Hepatocyte (in vitro differentiated cells): ENCODE results near the gene RUSC1. TPM values are rescaled to one million over a fixed set of nuclear protein-coding genes. Genes with fewer than 3 reads are reported as not detected.

Experiments
- DNase-seq: peaks from one replicate; pipeline ENCODE4 v3.0.0-alpha.2; 2016; ENCODE audit warnings: low spot score
- H2AFZ ChIP-seq: fragments of 200-600 bp; sonication (generic); 2 replicates; pipeline ENCODE4 v1.6.0; 2016; ENCODE audit warnings: antibody characterized with exemption, mild to moderate bottlenecking
- H3K27ac ChIP-seq: fragments of 200-600 bp; sonication (generic); 2 replicates; pipeline ENCODE4 v1.5.1; 2016; ENCODE audit warnings: mild to moderate bottlenecking
- H3K27me3 ChIP-seq: fragments of 200-600 bp; sonication (generic); 2 replicates; pipeline ENCODE4 v1.6.1; 2016
- H3K36me3 ChIP-seq: fragments of 200-600 bp; sonication (generic); replicated peaks from 2 replicates; pipeline ENCODE4 v1.5.1; 2016; ENCODE audit warnings: low read depth; ENCODE audit not compliant: insufficient read depth
- H3K4me1 ChIP-seq: fragments of 200-600 bp; sonication (generic); 2 replicates; pipeline ENCODE4 v1.5.1; 2016; ENCODE audit warnings: mild to moderate bottlenecking, moderate library complexity; ENCODE audit not compliant: insufficient read depth
- H3K4me2 ChIP-seq: fragments of 200-600 bp; sonication (generic); 2 replicates; pipeline ENCODE4 v1.6.0; 2016
- H3K4me3 ChIP-seq: fragments of 200-600 bp; sonication (generic); 2 replicates; pipeline ENCODE4 v1.5.1; 2016; ENCODE audit warnings: mild to moderate bottlenecking
- H3K79me2 ChIP-seq: fragments of 200-600 bp; sonication (generic); 2 replicates; pipeline ENCODE4 v1.6.0; 2017; ENCODE audit warnings: mild to moderate bottlenecking
- H3K9me2 ChIP-seq: fragments of 200-600 bp; sonication (generic); replicated peaks from 2 replicates; pipeline ENCODE4 v1.6.0; 2017; ENCODE audit warnings: mild to moderate bottlenecking; ENCODE audit not compliant: insufficient read depth
- H3K9me3 ChIP-seq: fragments of 200-600 bp; sonication (generic); 2 replicates; pipeline ENCODE4 v1.5.1; 2016; ENCODE audit warnings: low read depth, mild to moderate bottlenecking
- H4K20me1 ChIP-seq: fragments of 200-600 bp; sonication (generic); 2 replicates; pipeline ENCODE4 v1.6.0; 2016; ENCODE audit warnings: mild to moderate bottlenecking; ENCODE audit not compliant: insufficient read depth, poor library complexity, severe bottlenecking
- CTCF ChIP-seq: fragments of 200-600 bp; sonication (generic); IDR thresholded peaks from 2 replicates; pipeline ENCODE4 v1.5.1; 2016; ENCODE audit warnings: antibody characterized with exemption, mild to moderate bottlenecking; ENCODE audit not compliant: poor library complexity
- EZH2 ChIP-seq: fragments of 200-600 bp; sonication (generic); IDR thresholded peaks from 2 replicates; pipeline ENCODE4 v1.6.1; 2016; ENCODE audit warnings: antibody characterized with exemption, mild to moderate bottlenecking, borderline replicate concordance
- EZH2phosphoT487 ChIP-seq: fragments of 200-600 bp; sonication (generic); IDR thresholded peaks from one replicate; pipeline ENCODE4 v1.6.1; 2018; ENCODE audit warnings: antibody characterized with exemption, mild to moderate bottlenecking, low read depth, moderate library complexity; ENCODE audit not compliant: unreplicated experiment, severe bottlenecking
- WGBS: methylation state at CpG from one replicate; pipeline ENCODE4 v1.1.6; 2016; ENCODE audit warnings: low lambda C conversion rate; ENCODE audit errors: missing lambda C conversion rate; 5-methylcytosine and 5-hydroxymethylcytosine counted together
- polyA plus RNA-seq: library from polyadenylated mRNA; unstranded; fragments of >200 nt; fragmentation: Nextera tagmentation; extraction: Ambion mirVana; gene quantifications from 2 replicates; pipeline ENCODE4 v1.2.1, GENCODE V29; 2016
- total RNA-seq: library from RNA; depleted of rRNA; stranded (reverse); fragments of >200 nt; gene quantifications from 2 replicates; pipeline ENCODE4 v1.2.3, GENCODE V29; 2014

The RUSC1 gene
- total and polyA plus RNA-seq, 2 experiments from 2014 or later: 22.3 to 48.4 TPM

DNA sequence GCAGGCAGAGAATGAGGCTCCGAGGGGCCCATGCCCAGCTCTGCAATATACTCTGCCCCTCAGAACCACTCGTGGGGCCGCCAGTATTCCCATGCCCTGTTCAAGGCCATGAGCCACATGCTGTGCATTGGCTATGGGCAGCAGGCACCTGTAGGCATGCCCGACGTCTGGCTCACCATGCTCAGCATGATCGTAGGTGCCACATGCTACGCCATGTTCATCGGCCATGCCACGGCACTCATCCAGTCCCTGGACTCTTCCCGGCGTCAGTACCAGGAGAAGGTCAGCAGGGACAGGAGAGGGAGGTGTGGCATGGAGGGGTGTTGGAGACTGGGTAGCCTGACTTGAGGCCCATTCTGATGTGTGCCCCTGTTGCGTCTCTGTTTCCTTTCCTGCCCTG is 36.2 kb upstream of the RUSC1 start:
- TF ChIP-seq CTCF (no peak), EZH2phosphoT487 (no peak), EZH2 (no peak)
- no peaks in the 10 kb centered on the region for H3K9me2 ChIP-seq
- no peak overlapping the region for H3K27ac ChIP-seq
- no peak overlapping the region for H3K4me2 ChIP-seq
- H3K4me1 ChIP-seq: no peaks in the 10 kb centered on the region
- H4K20me1 ChIP-seq: no peaks in the 10 kb centered on the region
- H3K4me3 ChIP-seq: no peak overlapping the region
- no peaks in the 10 kb centered on the region for H3K79me2 ChIP-seq
- H3K36me3 ChIP-seq: no peaks in the 10 kb centered on the region
- no peaks in the 10 kb centered on the region for H3K27me3 ChIP-seq
- no peak overlapping the region for H2AFZ ChIP-seq
- 95% methylated on average over 12 of the region's 12 CpGs for WGBS
- DNase-seq: no peak
- no peaks in the 10 kb centered on the region for H3K9me3 ChIP-seq

DNA sequence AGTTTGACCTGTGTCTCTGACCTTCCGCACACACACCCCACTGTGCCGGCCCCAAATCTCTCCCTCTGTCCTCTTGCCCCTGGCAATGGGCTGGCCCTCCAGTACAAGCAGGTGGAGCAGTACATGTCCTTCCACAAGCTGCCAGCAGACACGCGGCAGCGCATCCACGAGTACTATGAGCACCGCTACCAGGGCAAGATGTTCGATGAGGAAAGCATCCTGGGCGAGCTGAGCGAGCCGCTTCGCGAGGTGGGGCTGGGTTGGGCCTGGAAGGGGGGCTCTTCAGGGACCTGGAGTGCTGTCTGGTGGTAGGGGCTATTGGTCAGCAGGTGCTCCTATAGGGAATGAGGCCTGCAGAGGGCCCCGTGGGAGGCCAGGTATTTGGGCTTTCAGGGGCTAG is 35.6 kb upstream of the RUSC1 start:
- Histone ChIP-seq H3K9me3 (no peaks in the 10 kb centered on the region), H3K36me3 (no peaks in the 10 kb centered on the region), H2AFZ (no peak overlapping the region), H3K79me2 (no peaks in the 10 kb centered on the region), H3K27me3 (no peaks in the 10 kb centered on the region), H3K9me2 (no peaks in the 10 kb centered on the region), H3K4me2 (no peak overlapping the region), H3K4me1 (no peaks in the 10 kb centered on the region), H3K4me3 (no peak overlapping the region), H3K27ac (no peak overlapping the region), H4K20me1 (no peaks in the 10 kb centered on the region)
- 96% methylated on average over 14 of the region's 14 CpGs for WGBS
- DNase-seq: no peak
- TF ChIP-seq CTCF (no peak), EZH2 (no peak), EZH2phosphoT487 (no peak)

DNA sequence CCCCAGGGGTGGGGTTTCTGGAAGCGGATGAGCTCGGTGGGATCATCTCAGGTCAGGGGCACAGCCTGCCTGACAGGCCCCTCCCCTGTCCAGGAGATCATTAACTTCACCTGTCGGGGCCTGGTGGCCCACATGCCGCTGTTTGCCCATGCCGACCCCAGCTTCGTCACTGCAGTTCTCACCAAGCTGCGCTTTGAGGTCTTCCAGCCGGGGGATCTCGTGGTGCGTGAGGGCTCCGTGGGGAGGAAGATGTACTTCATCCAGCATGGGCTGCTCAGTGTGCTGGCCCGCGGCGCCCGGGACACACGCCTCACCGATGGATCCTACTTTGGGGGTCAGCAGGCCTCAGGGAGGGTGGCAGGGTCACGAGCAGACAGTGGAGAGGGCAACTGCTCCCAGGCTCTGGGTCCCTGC is 35.1 kb upstream of the RUSC1 start:
- no peaks in the 10 kb centered on the region for H3K27me3 ChIP-seq
- no peak for TF ChIP-seq CTCF
- TF ChIP-seq EZH2phosphoT487: no peak
- no peak for TF ChIP-seq EZH2
- H3K4me1 ChIP-seq: no peaks in the 10 kb centered on the region
- H3K9me3 ChIP-seq: no peaks in the 10 kb centered on the region
- H3K4me3 ChIP-seq: no peak overlapping the region
- no peak overlapping the region for H2AFZ ChIP-seq
- H3K9me2 ChIP-seq: no peaks in the 10 kb centered on the region
- no peak for DNase-seq
- H3K27ac ChIP-seq: no peak overlapping the region
- no peaks in the 10 kb centered on the region for H4K20me1 ChIP-seq
- 90% methylated on average over 18 of the region's 18 CpGs for WGBS
- no peaks in the 10 kb centered on the region for H3K36me3 ChIP-seq
- H3K4me2 ChIP-seq: no peak overlapping the region
- H3K79me2 ChIP-seq: no peaks in the 10 kb centered on the region

DNA sequence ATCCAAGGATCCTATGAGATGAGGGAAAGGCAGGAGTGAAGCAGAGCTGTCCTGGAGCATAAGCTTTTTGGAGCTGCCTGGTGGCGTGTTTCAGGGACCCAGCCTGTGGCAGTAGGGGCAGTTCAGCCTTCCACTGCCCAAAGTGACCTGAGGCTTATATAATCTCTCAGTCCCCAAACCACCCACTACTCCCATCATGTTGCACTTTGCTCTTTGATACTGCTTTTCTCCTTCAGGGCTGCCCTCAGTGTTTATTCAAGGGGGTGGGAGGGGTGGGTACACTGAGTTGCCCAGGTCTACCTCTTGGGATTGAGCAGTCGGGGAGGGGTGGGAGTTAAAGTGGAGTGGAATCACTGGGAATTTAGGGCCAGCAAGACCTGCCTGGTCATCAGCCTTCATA is 34.1 kb upstream of the RUSC1 start:
- no peaks in the 10 kb centered on the region for H3K4me1 ChIP-seq
- no peak overlapping the region for H3K4me2 ChIP-seq
- no peaks in the 10 kb centered on the region for H3K79me2 ChIP-seq
- 75% methylated on average over 2 of the region's 2 CpGs for WGBS
- no peak for DNase-seq
- no peaks in the 10 kb centered on the region for H4K20me1 ChIP-seq
- H3K27ac ChIP-seq: no peak overlapping the region
- H2AFZ ChIP-seq: no peak overlapping the region
- no peaks in the 10 kb centered on the region for H3K9me2 ChIP-seq
- H3K9me3 ChIP-seq: no peaks in the 10 kb centered on the region
- no peak overlapping the region for H3K4me3 ChIP-seq
- TF ChIP-seq EZH2phosphoT487 (no peak), EZH2 (no peak), CTCF (no peak)
- H3K27me3 ChIP-seq: no peaks in the 10 kb centered on the region
- no peaks in the 10 kb centered on the region for H3K36me3 ChIP-seq
